Measurements from ENCODE around the gene COQ3.
A peak's percentile ranks its signal among the peaks of the same experiment; 100 is the strongest.
"Not testable (repeated sequence)": the region's sequence is repeated elsewhere in the genome, so short reads cannot be mapped to it uniquely, and the experiment has no call there.

Gene COQ3

GRCh38 chr6:99378636-99379035 lies 15.4 kb downstream of the COQ3 start:
- no peak for DNase-seq

- no peak for DNase-seq
These were observed 24.5 kb downstream of the COQ3 start for GRCh38 chr6:99369533-99369932.

- no peak for DNase-seq
These were observed 27.1 kb downstream of the COQ3 start for GRCh38 chr6:99366852-99367251.

DNA sequence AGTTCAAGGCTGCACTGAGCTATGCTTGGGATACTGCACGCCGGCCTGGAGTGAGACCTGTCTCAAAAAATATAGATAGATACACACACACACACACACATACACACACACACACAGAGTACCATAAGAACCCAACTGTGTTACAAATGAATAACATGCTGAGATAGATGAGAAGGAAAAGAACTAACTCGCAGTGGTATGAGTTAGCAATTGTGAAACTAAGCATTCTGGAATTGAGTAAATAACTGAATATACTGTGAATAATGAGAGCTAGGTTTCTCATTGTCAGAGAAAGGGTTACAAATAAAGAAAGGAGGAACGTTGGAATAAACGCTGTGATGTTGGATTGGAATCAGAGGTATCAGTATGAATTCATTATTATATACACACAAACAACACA lies 30.0 kb downstream of the COQ3 start:
- DNase-seq, result no peak

GRCh38 chr6:99362678-99363268 lies 31.2 kb downstream of the COQ3 start:
- no peak for DNase-seq

GRCh38 chr6:99359800-99360199 lies 34.2 kb downstream of the COQ3 start:
- DNase-seq, result no peak

GRCh38 chr6:99356641-99357040 lies 37.4 kb downstream of the COQ3 start:
- no peak for DNase-seq

GRCh38 chr6:99354983-99355382 lies 39.0 kb downstream of the COQ3 start:
- DNase-seq, result no peak

DNA sequence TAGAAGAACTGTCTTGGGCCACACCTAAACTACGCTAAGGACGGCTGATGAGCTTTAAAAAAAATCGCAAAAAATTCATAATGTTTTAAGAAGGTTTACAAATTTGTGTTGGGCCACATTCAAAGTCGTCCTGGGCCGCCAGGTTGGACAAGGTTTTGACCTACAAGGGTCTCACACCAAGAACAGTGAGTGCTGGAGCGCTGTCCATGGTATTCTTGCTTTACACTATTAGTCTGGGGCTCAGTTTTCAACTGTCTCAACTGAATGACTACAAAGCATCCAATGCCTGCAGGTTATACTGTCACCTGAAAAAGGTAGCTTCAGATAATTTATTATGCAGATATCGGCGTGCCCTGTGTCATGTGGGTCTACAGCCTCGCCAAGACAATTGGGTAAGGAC lies 40.9 kb downstream of the COQ3 start:
- DNase-seq, result no peak

- no peak for DNase-seq
These were observed 43.4 kb downstream of the COQ3 start for GRCh38 chr6:99350573-99350972.

- peak; percentile 51 for DNase-seq
These were observed 44.5 kb downstream of the COQ3 start, which contains the start of gene FAXC for GRCh38 chr6:99349171-99350141. TSS of gene FAXC (minus strand) at chr6:99349674. CDS start at chr6:99349372, 302 bp downstream.

DNA sequence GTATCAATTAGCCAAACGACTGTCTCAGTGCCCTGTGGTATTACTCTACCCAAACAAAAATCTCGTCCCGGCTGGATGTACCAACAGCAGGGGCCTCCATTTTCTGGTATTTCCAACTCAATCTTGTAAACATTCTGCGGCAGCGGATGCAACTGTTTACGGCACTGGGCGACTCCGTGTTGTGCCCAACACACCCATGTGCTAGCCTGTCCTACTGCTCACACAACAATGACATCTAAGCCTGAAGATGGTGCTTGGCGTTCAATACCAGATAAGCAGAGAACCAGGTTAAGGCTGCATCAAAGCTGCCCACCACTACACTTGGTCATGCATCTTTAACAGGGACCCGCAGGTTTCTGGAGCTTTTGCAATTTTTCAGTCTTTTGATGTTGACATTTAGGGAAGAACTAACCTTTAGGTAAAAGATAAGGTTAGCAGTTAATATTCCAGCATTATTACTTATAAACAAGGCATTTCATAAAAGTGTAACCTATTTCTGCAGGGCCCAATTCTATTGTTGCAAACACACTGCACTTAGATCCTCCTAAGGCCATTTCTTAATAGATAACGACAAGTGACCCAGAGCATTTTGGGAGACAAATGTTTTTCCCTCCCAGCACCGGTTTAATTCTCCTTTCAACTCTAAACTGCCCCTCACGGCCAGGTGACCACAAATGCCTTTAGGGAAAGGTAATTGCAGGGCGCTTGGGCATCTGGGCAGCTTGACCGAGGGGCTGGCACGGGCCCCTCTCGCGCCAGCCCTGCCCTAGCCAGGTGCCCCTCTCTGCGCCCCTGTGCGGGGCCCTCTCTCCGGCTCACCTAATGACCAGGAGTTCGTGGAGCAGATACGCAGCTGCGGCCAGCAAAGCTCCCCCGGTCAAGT lies 45.5 kb downstream of the COQ3 start:
- no peak for DNase-seq

GRCh38 chr6:99347804-99348203 lies 46.2 kb downstream of the COQ3 start:
- no peak for DNase-seq

DNA sequence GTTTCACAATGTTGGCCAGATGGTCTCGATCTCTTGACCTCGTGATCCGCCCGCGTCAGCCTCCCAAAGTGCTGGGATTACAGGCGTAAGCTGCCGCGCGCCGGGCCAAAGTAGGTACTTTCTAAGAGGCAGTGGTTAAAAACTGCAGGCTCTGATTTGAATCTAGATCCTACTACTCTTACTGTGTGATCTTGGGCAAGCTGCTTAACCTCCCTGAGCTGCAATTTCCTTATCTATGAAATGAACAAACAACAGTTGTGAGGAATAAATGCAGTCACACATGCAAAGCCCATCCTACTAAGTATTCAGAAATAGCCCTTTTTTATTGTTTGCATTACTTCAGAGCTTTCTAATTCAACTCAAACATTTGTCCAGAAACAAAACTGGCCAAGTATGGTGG lies 47.4 kb downstream of the COQ3 start:
- DNase-seq, result no peak

GRCh38 chr6:99345164-99345563 lies 48.8 kb downstream of the COQ3 start:
- no peak for DNase-seq

DNA sequence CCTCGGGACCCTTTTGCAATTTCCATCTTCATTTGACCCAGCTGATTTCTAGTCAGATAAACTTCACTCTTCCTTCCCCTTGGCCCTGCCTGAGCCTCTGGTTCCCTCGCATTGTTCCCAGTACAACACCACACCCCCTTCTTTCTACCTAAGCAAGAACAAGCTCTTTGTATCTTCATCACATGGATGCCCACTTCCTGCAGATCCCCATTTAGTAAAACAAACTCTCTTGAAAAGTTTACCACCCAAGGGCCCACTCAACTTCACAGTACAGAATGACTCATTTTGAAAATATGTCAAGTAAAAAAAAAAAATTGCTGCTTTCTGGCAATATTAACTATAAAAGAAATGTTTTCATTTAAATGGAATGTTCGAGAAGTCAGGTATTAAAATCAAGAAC lies 49.7 kb downstream of the COQ3 start:
- no peak for DNase-seq

- DNase-seq, result no peak
These were observed 52.0 kb downstream of the COQ3 start for GRCh38 chr6:99341862-99342455.

DNA sequence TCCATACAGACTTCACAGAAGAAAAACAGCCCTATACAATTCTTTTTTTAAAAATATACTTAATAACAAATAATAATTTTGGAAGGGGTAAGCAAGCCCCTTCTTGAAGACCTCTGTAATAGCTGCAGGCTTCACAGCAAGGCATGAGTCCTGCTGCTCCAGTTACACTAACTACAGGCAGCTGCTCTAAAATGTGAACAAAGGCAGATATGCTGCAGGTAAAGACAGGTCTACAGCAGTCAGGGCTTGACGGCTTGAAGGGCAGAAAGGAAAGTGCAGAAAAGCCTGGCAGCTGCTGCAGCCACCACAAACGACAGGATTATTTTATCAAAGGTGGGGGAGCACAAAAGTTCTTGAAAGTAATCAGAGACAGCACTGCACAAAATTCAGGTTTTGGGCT lies 55.8 kb downstream of the COQ3 start:
- no peak for DNase-seq

DNA sequence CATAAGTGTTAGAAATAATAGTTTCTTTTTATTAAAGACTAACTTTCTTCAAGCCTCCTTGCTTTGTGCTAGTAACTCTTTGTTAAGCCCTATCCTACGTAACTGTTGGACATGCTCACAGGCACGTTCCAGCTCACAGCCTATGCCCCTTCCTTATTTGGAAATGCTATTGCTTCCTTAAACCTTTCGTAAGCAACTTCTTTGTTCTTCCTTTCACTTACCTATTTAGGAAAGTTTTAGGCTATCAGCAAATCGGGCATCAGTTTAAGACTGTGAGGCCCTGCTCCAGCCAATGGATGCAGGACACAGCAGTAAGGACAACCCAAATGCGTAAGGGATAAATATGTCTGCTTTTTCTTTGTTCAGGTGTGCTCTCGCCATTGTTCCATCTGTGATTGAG lies 58.7 kb downstream of the COQ3 start:
- not testable (repeated sequence) for DNase-seq

DNA sequence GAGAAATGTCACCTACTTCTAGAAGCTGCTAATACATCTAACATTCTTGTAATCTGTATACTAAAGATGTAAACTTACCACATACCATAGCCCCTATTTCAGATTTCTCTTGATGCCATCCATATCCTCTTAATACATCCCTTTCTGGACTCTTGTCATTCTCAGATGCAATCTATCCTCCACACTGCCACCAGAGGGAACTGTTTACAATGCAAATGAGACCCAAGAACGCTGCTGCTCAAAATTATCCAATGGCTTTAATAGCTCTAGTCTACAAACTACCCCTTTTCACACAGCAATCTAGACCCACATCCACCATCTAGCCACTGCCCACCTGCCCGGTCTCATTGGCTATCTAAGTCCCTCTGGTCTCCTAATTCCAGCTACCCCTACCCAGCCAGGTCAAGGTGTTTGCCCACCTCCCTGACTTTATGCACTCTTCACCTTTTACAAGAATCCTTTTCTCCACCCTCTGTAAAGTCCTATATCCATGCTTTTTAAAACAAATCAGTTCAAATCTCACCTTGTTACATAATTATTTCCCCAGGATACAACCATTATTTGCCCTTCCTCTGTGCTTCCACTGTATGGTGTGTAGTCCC lies 59.4 kb downstream of the COQ3 start:
- peak; percentile 28 for DNase-seq

DNA sequence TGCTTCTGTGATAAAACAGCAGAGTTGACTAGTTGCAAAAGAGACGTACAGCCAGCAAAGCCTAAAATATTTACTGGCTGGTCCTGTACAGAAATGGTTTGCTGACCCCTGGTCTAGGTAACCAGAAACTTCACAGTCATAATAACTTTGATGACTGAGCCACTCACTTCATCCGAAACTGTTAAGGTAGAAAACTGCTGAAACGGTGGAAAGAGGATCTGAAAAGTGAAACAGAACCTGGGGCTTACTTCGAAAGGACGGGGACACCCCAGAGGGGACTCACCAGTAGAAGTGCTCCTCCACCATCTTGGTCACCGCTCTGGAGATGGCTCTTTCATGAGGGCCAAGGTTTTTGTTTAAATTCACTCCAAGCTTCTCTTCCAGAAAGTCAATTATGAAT lies 60.9 kb downstream of the COQ3 start:
- no peak for DNase-seq

- no peak for DNase-seq
These were observed 62.5 kb downstream of the COQ3 start for GRCh38 chr6:99331531-99331930.

Measured in midbrain (tissue), 1 donor.